H1 (cell line): ENCODE results near the gene DNAL1. TPM values are rescaled to one million over a fixed set of nuclear protein-coding genes. Genes with fewer than 3 reads are reported as not detected.

Experiments used
- CTCF ChIA-PET: fragments of 300-600 bp; sonication (Branson Sonifier 250); formaldehyde crosslinking; loops from one replicate; lab custom pipeline; 2021; ENCODE audit not compliant: partially characterized antibody; lab: Charles Lee
- POLR2A ChIA-PET: fragments of 300-600 bp; sonication (Branson Sonifier 250); formaldehyde crosslinking; loops from one replicate; lab custom pipeline; 2021; ENCODE audit warnings: inconsistent platforms; ENCODE audit not compliant: partially characterized antibody; lab: Charles Lee
- DNase-seq, 2 experiments: peaks; one replicate each; pipeline versions ENCODE4 v3.0.0 to v3.0.0-alpha.2; 2010 to 2022; ENCODE audit warnings: low spot score in 2 of 2, low read depth in 1 of 2, mixed read lengths in 1 of 2
- FAIRE-seq: peaks from 2 replicates; lab custom pipeline; 2011; peaks lifted over from hg19 to GRCh38; lab: Jason Lieb, UNC
- H2AFZ ChIP-seq: 2 replicates; pipeline ENCODE4 v1.8.1; 2012; ENCODE audit warnings: low read length, inconsistent platforms
- H2AK5ac ChIP-seq: 2 replicates; pipeline ENCODE4 v1.6.1; 2013; ENCODE audit warnings: low read depth, low read length
- H2BK120ac ChIP-seq: replicated peaks from 2 replicates; pipeline ENCODE3; 2013; ENCODE audit warnings: low read depth, low read length, inconsistent platforms
- H2BK12ac ChIP-seq: 2 replicates; pipeline ENCODE4 v1.6.1; 2013; ENCODE audit warnings: low read depth, low read length
- H2BK15ac ChIP-seq: 2 replicates; pipeline ENCODE4 v1.6.1; 2013; ENCODE audit warnings: low read length
- H2BK20ac ChIP-seq: 2 replicates; pipeline ENCODE4 v1.6.1; 2013; ENCODE audit warnings: low read length
- H2BK5ac ChIP-seq: 2 replicates; pipeline ENCODE4 v1.6.1; 2013; ENCODE audit warnings: low read depth, low read length
- H3K14ac ChIP-seq: 2 replicates; pipeline ENCODE4 v1.6.1; 2013; ENCODE audit warnings: inconsistent platforms; ENCODE audit not compliant: insufficient read length
- H3K18ac ChIP-seq: 2 replicates; pipeline ENCODE4 v1.6.1; 2013; ENCODE audit warnings: low read length; ENCODE audit errors: extremely low read depth
- H3K23ac ChIP-seq: 2 replicates; pipeline ENCODE4 v1.6.1; 2013; ENCODE audit warnings: inconsistent platforms; ENCODE audit not compliant: insufficient read length
- H3K23me2 ChIP-seq: 2 replicates; pipeline ENCODE4 v1.6.1; 2013; ENCODE audit warnings: low read depth, low read length
- H3K27ac ChIP-seq: 2 replicates; pipeline ENCODE4 v1.6.1; 2011; ENCODE audit warnings: low read depth, low read length, inconsistent platforms
- H3K27me3 ChIP-seq, 4 experiments: replicated peaks in 1 of 4; 1 replicate in 1 of 4; 2 replicates in 3 of 4; pipeline versions ENCODE4 v1.6.1 to v1.8.1; 2011 to 2013; ENCODE audit warnings: low read length in 3 of 4, mild to moderate bottlenecking in 3 of 4, inconsistent platforms in 2 of 4, mixed read lengths in 2 of 4, moderate library complexity in 1 of 4; ENCODE audit not compliant: control insufficient read depth in 3 of 4, insufficient read depth in 3 of 4; ENCODE audit errors: extremely low read depth in 1 of 4
- H3K36me3 ChIP-seq, 4 experiments: 2 replicates each; pipeline versions ENCODE4 v1.6.1 to v1.8.1; 2011 to 2013; ENCODE audit warnings: mild to moderate bottlenecking in 4 of 4, low read length in 3 of 4, moderate library complexity in 2 of 4, control low read depth in 1 of 4, inconsistent platforms in 1 of 4; ENCODE audit not compliant: insufficient read depth in 4 of 4, control insufficient read depth in 2 of 4
- H3K4ac ChIP-seq: replicated peaks from 2 replicates; pipeline ENCODE3; 2013; ENCODE audit warnings: low read length, low read depth, mixed read lengths, inconsistent platforms; ENCODE audit not compliant: insufficient read length
- H3K4me1 ChIP-seq, 4 experiments: replicated peaks in 1 of 4; 1 replicate in 1 of 4; 2 replicates in 3 of 4; pipeline versions ENCODE4 v1.6.1 to v1.8.1; 2011 to 2013; ENCODE audit warnings: low read length in 3 of 4, inconsistent platforms in 2 of 4, mixed read lengths in 1 of 4; ENCODE audit not compliant: insufficient read depth in 4 of 4, control insufficient read depth in 3 of 4
- H3K4me2 ChIP-seq, 2 experiments: 2 replicates each; pipeline versions ENCODE4 v1.6.1 to v1.8.1; 2011 to 2013; ENCODE audit warnings: low read depth in 2 of 2, low read length in 2 of 2, control low read depth in 1 of 2, inconsistent platforms in 1 of 2, mild to moderate bottlenecking in 1 of 2; ENCODE audit not compliant: insufficient read depth in 1 of 2
- H3K4me3 ChIP-seq, 4 experiments: fragments of 200-600, 300-600 bp in 1 of 4; sonication (generic), shearing (Covaris generic), sonication (Bioruptor Twin) in 1 of 4; 2 replicates each; pipeline versions ENCODE4 v1.5.1 to v1.8.1; 2011 to 2016; ENCODE audit warnings: low read length in 4 of 4, low read depth in 3 of 4, control low read depth in 2 of 4, inconsistent platforms in 2 of 4, mild to moderate bottlenecking in 2 of 4, mixed read lengths in 1 of 4, moderate library complexity in 1 of 4; ENCODE audit not compliant: insufficient read depth in 2 of 4; ENCODE audit errors: extremely low read depth in 1 of 4
- H3K56ac ChIP-seq: replicated peaks from 2 replicates; pipeline ENCODE3; 2013; ENCODE audit warnings: low read depth, mild to moderate bottlenecking, mixed read lengths, low read length, inconsistent platforms; ENCODE audit not compliant: insufficient read length
- H3K79me1 ChIP-seq: 2 replicates; pipeline ENCODE4 v1.6.1; 2013; ENCODE audit warnings: low read depth, low read length, control low read depth
- H3K79me2 ChIP-seq, 2 experiments: 2 replicates each; pipeline versions ENCODE4 v1.6.1 to v1.8.1; 2012 to 2013; ENCODE audit warnings: low read length in 2 of 2, mild to moderate bottlenecking in 2 of 2, inconsistent platforms in 1 of 2; ENCODE audit not compliant: insufficient read depth in 2 of 2, control insufficient read depth in 1 of 2
- H3K9ac ChIP-seq, 4 experiments: replicated peaks in 1 of 4; 1 replicate in 1 of 4; 2 replicates in 3 of 4; pipeline versions ENCODE4 v1.6.1 to v1.8.1; 2011 to 2013; ENCODE audit warnings: low read depth in 3 of 4, low read length in 3 of 4, control low read depth in 2 of 4, mild to moderate bottlenecking in 2 of 4, moderate library complexity in 2 of 4, inconsistent platforms in 1 of 4; ENCODE audit errors: extremely low read depth in 1 of 4
- H3K9me3 ChIP-seq, 2 experiments: 2 replicates each; pipeline versions ENCODE4 v1.6.1 to v1.8.1; 2012 to 2013; ENCODE audit warnings: mild to moderate bottlenecking in 2 of 2, moderate library complexity in 2 of 2, control low read depth in 1 of 2, inconsistent platforms in 1 of 2, low read depth in 1 of 2, low read length in 1 of 2, mixed read lengths in 1 of 2; ENCODE audit not compliant: insufficient read depth in 2 of 2
- H4K20me1 ChIP-seq, 2 experiments: replicated peaks in 1 of 2; 2 replicates each; pipeline versions ENCODE3 to v1.8.1; 2011 to 2013; ENCODE audit warnings: inconsistent platforms in 2 of 2, low read length in 2 of 2, mild to moderate bottlenecking in 1 of 2; ENCODE audit not compliant: insufficient read depth in 2 of 2, control insufficient read depth in 1 of 2
- H4K5ac ChIP-seq: 2 replicates; pipeline ENCODE4 v1.6.1; 2013; ENCODE audit warnings: low read length, low read depth, mixed read lengths, inconsistent platforms; ENCODE audit not compliant: insufficient read length
- H4K8ac ChIP-seq: 2 replicates; pipeline ENCODE4 v1.8.0; 2013; ENCODE audit warnings: mild to moderate bottlenecking, moderate library complexity, low read length, inconsistent platforms; ENCODE audit not compliant: insufficient read depth; ENCODE audit errors: extremely low read depth
- H4K91ac ChIP-seq: replicated peaks from 2 replicates; pipeline ENCODE3; 2013; ENCODE audit warnings: low read length, mixed read lengths, inconsistent platforms; ENCODE audit not compliant: insufficient read length
- ATF2 ChIP-seq: IDR thresholded peaks from 2 replicates; pipeline ENCODE4 v1.6.1; 2012; ENCODE audit warnings: low read length, inconsistent platforms
- HDAC6 ChIP-seq: IDR thresholded peaks from one replicate; pipeline ENCODE4 v1.7.1; 2012; ENCODE audit warnings: low read depth, mild to moderate bottlenecking, inconsistent platforms, low read length, moderate library complexity
- KDM5A ChIP-seq: fragments of 200-600 bp; IDR thresholded peaks from 2 replicates; pipeline ENCODE4 v1.7.1; 2012; ENCODE audit warnings: mild to moderate bottlenecking, low read length, inconsistent platforms, mixed read lengths
- WGBS, 2 experiments: shearing (Covaris generic) in 1 of 2; methylation state at CpG; one replicate each; pipeline versions ENCODE4 v1.1.6 to v1.1.7; 2013 to 2015; ENCODE audit warnings: low lambda C conversion rate in 2 of 2, mixed read lengths in 2 of 2, inconsistent platforms in 1 of 2, low coverage in 1 of 2, missing lambda C conversion rate in 1 of 2; ENCODE audit not compliant: insufficient replicate concordance in 2 of 2, insufficient coverage in 1 of 2, insufficient read length in 1 of 2; ENCODE audit errors: extremely low coverage in 1 of 2, missing lambda C conversion rate in 1 of 2; 5-methylcytosine and 5-hydroxymethylcytosine counted together
- polyA plus RNA-seq, 7 experiments: library from polyadenylated mRNA; depleted of rRNA in 3 of 7; stranded (reverse) in 5 of 7; unstranded in 2 of 7; fragments of >200 nt in 5 of 7; fragments of 200-250 nt in 2 of 7; gene quantifications; 1 replicate in 5 of 7; 2 replicates in 1 of 7; 4 replicates in 1 of 7; pipeline versions ENCODE4 v1.2.1 to v1.2.3, GENCODE V29; 2011 to 2013; ENCODE audit warnings: missing spikeins in 2 of 7, mixed read lengths in 2 of 7
- total RNA-seq: library from RNA; stranded (reverse); fragmentation: NEBNext Ultra II Directional; extraction: Animal tissue kit (Norgen Biotek cat#: 25700); gene quantifications from 2 replicates; pipeline ENCODE4 v1.2.1, GENCODE V29; 2021

DNAL1 gene
- total and polyA plus RNA-seq, 2 of the 8 experiments (the other 6 are each of a cell fraction or from before 2014, with no cell fraction given), result 2.8 to 16.8 TPM

DNA sequence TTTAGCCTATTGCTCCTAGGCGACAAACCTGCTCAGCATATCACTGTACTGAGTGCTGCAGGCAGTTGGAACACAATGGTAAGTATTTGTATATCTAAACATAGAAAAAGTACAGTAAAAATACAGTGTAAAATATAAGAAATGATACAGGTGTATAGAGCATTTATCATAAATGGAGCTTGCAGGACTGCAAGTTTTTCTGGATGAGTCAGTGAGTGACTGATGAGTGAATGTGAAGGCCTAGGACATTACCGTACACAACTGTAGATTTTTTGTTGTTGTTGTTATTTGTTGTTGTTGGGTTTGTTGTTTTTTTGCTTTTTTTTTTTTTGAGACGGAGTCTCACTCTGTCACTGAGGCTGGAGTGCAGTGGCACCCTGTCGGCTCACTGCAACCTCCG is 36.0 kb downstream of the DNAL1 start:
- H3K79me1 ChIP-seq, result no peaks in the 10 kb centered on the region
- H3K18ac ChIP-seq, result no peak overlapping the region
- H2BK20ac ChIP-seq, result no peak overlapping the region
- no peak overlapping the region for H3K4me3 ChIP-seq
- no peak overlapping the region for H2BK120ac ChIP-seq
- no peaks in the 10 kb centered on the region for H3K23me2 ChIP-seq
- FAIRE-seq (no peak), DNase-seq (no peak)
- no peak overlapping the region for H2BK5ac ChIP-seq
- no peak overlapping the region for H3K9ac ChIP-seq
- H3K4me1 ChIP-seq, result no peaks in the 10 kb centered on the region
- POLR2A ChIA-PET, result interaction anchor here (1.2 kb wide), 1 partner anchor 32 kb away, joined by 4 read pairs; no protein-coding TSS in a partner anchor
- H3K23ac ChIP-seq, result no peak overlapping the region
- no peak overlapping the region for H3K27ac ChIP-seq
- 89% methylated on average over 5 of the region's 5 CpGs; no CpG with 5 or more reads in 1 of the 2 experiments for WGBS, 2 experiments
- no peak overlapping the region for H2AFZ ChIP-seq
- H3K79me2 ChIP-seq, result no peaks in the 10 kb centered on the region
- no peak overlapping the region for H3K56ac ChIP-seq
- CTCF ChIA-PET, result interaction anchor here (1.6 kb wide), 1 partner anchor 32 kb away, joined by 4 read pairs; no protein-coding TSS in a partner anchor
- H3K4ac ChIP-seq, result no peak overlapping the region
- no peak overlapping the region for H3K4me2 ChIP-seq
- no peak overlapping the region for H2BK15ac ChIP-seq
- TF ChIP-seq KDM5A (no peak), ATF2 (no peak), HDAC6 (no peak)
- TF ChIP-seq, all 59 proteins: peak for 0
- H3K9me3 ChIP-seq, result no peaks in the 10 kb centered on the region
- no peaks in the 10 kb centered on the region for H3K27me3 ChIP-seq
- H4K8ac ChIP-seq, result no peak overlapping the region
- no peak overlapping the region for H3K14ac ChIP-seq
- no peak overlapping the region for H4K5ac ChIP-seq
- no peak overlapping the region for H4K91ac ChIP-seq
- H4K20me1 ChIP-seq, result no peaks in the 10 kb centered on the region
- H3K36me3 ChIP-seq, result no peaks in the 10 kb centered on the region
- H2AK5ac ChIP-seq, result no peak overlapping the region
- H2BK12ac ChIP-seq, result no peak overlapping the region
